Activated T-cell treated with anti-CD3 and anti-CD28 coated beads, Interleukin-2, amount 50 U/mL, for 72 hours (primary cell): ENCODE measurements around the gene LCP1. TPM values are rescaled to one million over a fixed set of nuclear protein-coding genes. Genes with fewer than 3 reads are reported as not detected.

ENCODE experiments used
- ATAC-seq, 2 donors: fragments of 150-1000 bp; cut with Tn5 transposase; replicated peaks in 1 of 2; 2 replicates each; pipeline ENCODE4 v1.10.0; 2021; ENCODE audit warnings: moderate library complexity in 2 of 2, mild to moderate bottlenecking in 1 of 2
- DNase-seq, 2 donors: peaks; one replicate each; pipeline ENCODE4 v3.0.0; 2021 to 2022; ENCODE audit warnings: mixed read lengths in 1 of 2
- H3K27ac Mint-ChIP-seq: one replicate; pipeline ENCODE4 v1.8.0; 2022; ENCODE audit warnings: mild to moderate bottlenecking, moderate library complexity, mixed read lengths
- H3K27me3 Mint-ChIP-seq: one replicate; pipeline ENCODE4 v1.8.0; 2022; ENCODE audit warnings: low read depth, mixed read lengths
- H3K36me3 Mint-ChIP-seq, 2 donors: one replicate each; pipeline ENCODE4 v1.8.0; 2022; ENCODE audit warnings: mixed read lengths in 2 of 2, mild to moderate bottlenecking in 1 of 2; ENCODE audit not compliant: insufficient read depth in 2 of 2
- H3K4me1 Mint-ChIP-seq: one replicate; pipeline ENCODE4 v1.8.0; 2022; ENCODE audit warnings: low read depth, mixed read lengths
- H3K4me3 Mint-ChIP-seq, 2 donors: one replicate each; pipeline ENCODE4 v1.8.0; 2022; ENCODE audit warnings: mild to moderate bottlenecking in 2 of 2, mixed read lengths in 2 of 2, moderate library complexity in 2 of 2
- H3K9me3 Mint-ChIP-seq, 2 donors: one replicate each; pipeline ENCODE4 v1.8.0; 2022; ENCODE audit warnings: mixed read lengths in 2 of 2
- total RNA-seq, 2 donors: library from RNA; stranded (reverse); gene quantifications; one replicate each; pipeline ENCODE4 v1.2.3, GENCODE V29; 2022

LCP1 gene
- total RNA-seq, 2 donors from 2014 or later: 834 to 955 TPM

DNA sequence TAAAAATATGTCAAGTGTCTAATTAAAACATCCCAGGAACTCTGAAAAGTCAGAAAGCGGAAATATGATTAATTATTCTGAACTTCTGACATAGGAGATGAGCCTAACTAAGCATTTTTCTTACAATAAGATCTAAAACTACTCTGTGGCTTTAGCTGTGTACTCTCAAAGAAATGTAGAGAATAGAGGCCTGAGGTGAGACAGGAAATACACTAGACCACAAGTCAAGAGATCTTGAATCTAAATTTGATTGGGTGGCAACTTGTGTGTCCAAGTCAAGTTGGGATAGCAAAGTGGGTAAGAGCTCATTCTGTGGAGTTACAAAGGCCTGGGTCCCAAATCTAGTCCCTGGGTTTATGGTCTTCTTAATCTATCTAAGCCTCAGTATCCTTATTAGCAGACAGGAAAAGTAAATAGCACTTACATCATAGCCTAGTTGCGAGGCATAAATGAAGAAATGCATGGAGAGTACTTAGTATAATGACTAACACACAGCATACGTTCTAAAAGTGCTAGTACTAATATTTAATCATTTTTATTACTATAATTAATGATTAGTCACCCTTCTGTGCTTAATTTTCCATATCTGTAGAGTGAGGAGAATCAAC, 20.3 kb upstream of the LCP1 start:
- peak overlapping the region in 1 of 2 donors; percentile 37 for H3K4me3 Mint-ChIP-seq
- DNase-seq (no peak), ATAC-seq (peak; percentile 62 to 72)
- peak overlapping the region; percentile 41 for H3K27ac Mint-ChIP-seq
- H3K9me3 Mint-ChIP-seq: no peaks in the 10 kb centered on the region
- H3K36me3 Mint-ChIP-seq: no peaks in the 10 kb centered on the region
- peaks cover 49% of the 10 kb centered on the region for H3K4me1 Mint-ChIP-seq
- no peaks in the 10 kb centered on the region for H3K27me3 Mint-ChIP-seq

DNA sequence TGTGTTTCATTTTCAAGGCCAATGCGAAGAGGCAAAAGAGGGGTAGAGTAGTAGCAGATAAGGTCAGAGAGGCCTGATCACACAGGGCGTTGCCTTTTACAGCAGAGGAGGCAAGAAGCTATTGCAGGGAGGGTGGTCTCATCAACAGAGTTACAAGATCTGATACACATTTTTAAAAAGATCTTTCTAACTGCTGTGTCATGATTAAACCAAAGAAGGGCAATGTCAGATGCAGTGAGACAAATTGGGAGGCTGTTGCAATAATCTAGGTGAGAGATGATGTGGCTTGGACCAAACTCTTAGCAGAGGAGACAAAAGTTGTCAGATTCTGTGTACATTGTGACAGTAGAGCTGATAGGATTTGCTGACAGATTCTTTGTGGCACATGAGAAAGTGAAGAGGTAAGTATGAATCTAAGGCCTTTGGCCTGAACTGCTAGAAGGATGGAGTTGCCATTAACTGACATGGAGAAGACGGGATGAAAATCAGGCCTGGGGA, 16.8 kb upstream of the LCP1 start:
- H3K27me3 Mint-ChIP-seq: no peaks in the 10 kb centered on the region
- H3K4me1 Mint-ChIP-seq: peaks cover 36% of the 10 kb centered on the region
- H3K27ac Mint-ChIP-seq: no peak overlapping the region
- H3K9me3 Mint-ChIP-seq: no peaks in the 10 kb centered on the region
- ATAC-seq (peak in 1 of 2 donors; percentile 52), DNase-seq (no peak)
- peaks cover 0 to 1% of the 10 kb centered on the region in 2 donors for H3K36me3 Mint-ChIP-seq
- H3K4me3 Mint-ChIP-seq: no peak overlapping the region

DNA sequence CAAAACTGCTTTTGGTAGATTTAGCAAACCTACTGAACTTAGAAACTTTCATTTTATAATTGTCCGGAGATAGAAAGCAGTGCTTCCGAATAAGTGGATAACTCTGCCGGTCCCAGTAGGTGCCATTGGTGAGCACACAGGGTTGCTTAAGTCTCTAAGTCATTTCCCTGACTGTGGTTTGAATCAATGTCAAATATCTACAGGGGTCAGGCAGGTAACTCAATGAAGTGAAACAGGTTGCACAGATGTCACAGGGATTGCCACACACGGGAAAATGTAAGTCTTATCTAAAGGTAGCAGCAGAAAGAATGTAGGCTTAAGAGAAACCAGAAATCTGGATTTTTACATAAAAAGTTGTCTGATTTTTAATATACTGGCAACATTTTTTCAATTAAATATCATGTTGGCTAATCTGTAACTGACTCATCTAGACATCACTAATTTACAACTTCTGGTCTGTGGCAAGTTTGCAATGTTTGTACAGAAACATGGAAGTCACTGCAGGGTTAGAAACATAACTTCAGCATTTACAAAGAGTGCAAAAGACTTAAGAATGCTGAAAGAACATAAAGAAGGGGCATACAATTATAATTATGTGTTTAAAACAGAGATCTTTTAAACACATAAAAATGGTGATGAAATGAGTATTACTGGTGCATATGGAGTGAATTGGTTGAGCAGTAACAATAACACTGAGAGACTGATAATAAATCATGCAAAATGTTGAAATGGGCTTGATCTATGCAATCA, 15.5 kb upstream of the LCP1 start:
- H3K27ac Mint-ChIP-seq: no peak overlapping the region
- ATAC-seq (peak in 1 of 2 donors; percentile 35), DNase-seq (no peak)
- H3K9me3 Mint-ChIP-seq: no peaks in the 10 kb centered on the region
- no peaks in the 10 kb centered on the region for H3K27me3 Mint-ChIP-seq
- no peak overlapping the region for H3K4me3 Mint-ChIP-seq
- H3K4me1 Mint-ChIP-seq: peaks cover 23% of the 10 kb centered on the region
- H3K36me3 Mint-ChIP-seq: peaks cover 0 to 1% of the 10 kb centered on the region in 2 donors

DNA sequence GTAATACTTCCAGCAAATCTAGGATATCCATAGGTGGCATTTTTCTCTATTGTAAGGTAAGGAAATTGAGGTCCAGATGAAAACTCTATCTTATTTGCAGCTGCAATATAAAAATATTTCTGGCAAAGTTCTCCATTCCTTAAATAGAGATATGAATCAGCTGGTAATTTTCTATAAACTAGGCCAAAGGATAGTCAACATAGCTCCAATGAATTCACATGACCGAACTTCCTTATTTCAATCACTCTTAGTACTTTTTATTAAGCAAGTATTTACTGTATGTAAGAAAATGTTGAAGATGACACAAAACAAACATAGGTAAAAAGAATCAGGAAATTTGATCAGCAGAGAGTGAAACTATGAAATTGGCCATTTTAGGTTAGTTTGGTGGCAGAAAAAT, 13.0 kb upstream of the LCP1 start:
- no peak for DNase-seq
- no peaks in the 10 kb centered on the region for H3K9me3 Mint-ChIP-seq
- no peak overlapping the region for H3K4me3 Mint-ChIP-seq
- no peak overlapping the region for H3K27ac Mint-ChIP-seq
- H3K4me1 Mint-ChIP-seq: peaks cover 7% of the 10 kb centered on the region
- no peaks in the 10 kb centered on the region for H3K27me3 Mint-ChIP-seq
- no peak for ATAC-seq
- peaks cover 0 to 1% of the 10 kb centered on the region in 2 donors for H3K36me3 Mint-ChIP-seq

DNA sequence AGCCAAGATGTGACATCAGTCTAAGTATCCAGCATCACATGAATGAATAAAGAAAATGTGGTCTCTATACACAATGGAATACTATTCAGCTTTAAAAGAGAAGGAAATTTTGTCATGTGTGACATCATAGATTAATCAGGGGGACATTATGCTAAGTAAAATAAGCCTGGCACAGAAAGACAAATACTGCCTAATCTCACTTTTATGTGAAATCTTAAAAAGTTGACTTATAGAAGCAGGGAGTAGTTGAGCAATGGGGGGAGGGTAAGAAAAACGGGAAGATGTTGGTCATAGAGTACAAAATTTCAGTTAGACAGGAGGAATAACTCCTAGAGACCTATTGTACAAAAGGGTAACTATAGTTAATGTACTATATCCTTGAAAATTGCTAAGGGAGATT, 10.4 kb upstream of the LCP1 start:
- no peak overlapping the region for H3K27ac Mint-ChIP-seq
- H3K36me3 Mint-ChIP-seq: peaks cover 0 to 1% of the 10 kb centered on the region in 2 donors
- no peak for ATAC-seq
- H3K4me3 Mint-ChIP-seq: no peak overlapping the region
- no peaks in the 10 kb centered on the region for H3K9me3 Mint-ChIP-seq
- no peak for DNase-seq
- H3K27me3 Mint-ChIP-seq: no peaks in the 10 kb centered on the region
- no peaks in the 10 kb centered on the region for H3K4me1 Mint-ChIP-seq

- H3K27ac Mint-ChIP-seq: no peak overlapping the region
- H3K9me3 Mint-ChIP-seq: no peaks in the 10 kb centered on the region
- H3K36me3 Mint-ChIP-seq: peaks cover 0 to 7% of the 10 kb centered on the region in 2 donors
- H3K27me3 Mint-ChIP-seq: no peaks in the 10 kb centered on the region
- peaks cover 33% of the 10 kb centered on the region for H3K4me1 Mint-ChIP-seq
- H3K4me3 Mint-ChIP-seq: no peak overlapping the region
- ATAC-seq (no peak), DNase-seq (no peak)
These were observed 3.7 kb upstream of the LCP1 start for GRCh38 chr13:46185634-46186033.

DNA sequence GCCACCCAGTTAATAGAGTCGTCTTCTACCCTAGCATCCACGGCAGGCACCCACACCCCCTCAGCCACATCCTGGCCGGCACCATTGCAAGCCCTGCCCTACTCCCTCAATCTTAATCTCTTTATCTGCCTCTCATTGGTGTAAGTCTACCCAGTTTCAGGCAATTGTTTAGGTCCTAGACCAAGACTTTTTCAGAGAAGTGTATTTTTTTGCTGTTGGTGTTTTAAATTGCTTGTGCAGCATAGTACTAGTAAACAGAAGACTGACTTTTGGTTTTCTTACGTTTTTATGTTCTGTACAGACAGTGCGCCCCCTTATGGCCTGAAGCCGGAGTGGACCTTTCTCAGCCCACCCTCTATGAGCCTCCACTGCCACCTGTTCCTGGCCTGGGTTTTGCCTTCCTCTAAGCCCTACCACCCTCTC, 2.3 kb upstream of the LCP1 start:
- DNase-seq (peak; percentile 80 to 84), ATAC-seq (peak; percentile 61 to 67)
- H3K9me3 Mint-ChIP-seq: no peaks in the 10 kb centered on the region
- H3K4me1 Mint-ChIP-seq: peaks cover 33% of the 10 kb centered on the region
- peak overlapping the region; percentile 93 for H3K27ac Mint-ChIP-seq
- no peaks in the 10 kb centered on the region for H3K27me3 Mint-ChIP-seq
- H3K36me3 Mint-ChIP-seq: peaks cover 9 to 16% of the 10 kb centered on the region in 2 donors
- peak overlapping the region; percentile 91 to 97 for H3K4me3 Mint-ChIP-seq

DNA sequence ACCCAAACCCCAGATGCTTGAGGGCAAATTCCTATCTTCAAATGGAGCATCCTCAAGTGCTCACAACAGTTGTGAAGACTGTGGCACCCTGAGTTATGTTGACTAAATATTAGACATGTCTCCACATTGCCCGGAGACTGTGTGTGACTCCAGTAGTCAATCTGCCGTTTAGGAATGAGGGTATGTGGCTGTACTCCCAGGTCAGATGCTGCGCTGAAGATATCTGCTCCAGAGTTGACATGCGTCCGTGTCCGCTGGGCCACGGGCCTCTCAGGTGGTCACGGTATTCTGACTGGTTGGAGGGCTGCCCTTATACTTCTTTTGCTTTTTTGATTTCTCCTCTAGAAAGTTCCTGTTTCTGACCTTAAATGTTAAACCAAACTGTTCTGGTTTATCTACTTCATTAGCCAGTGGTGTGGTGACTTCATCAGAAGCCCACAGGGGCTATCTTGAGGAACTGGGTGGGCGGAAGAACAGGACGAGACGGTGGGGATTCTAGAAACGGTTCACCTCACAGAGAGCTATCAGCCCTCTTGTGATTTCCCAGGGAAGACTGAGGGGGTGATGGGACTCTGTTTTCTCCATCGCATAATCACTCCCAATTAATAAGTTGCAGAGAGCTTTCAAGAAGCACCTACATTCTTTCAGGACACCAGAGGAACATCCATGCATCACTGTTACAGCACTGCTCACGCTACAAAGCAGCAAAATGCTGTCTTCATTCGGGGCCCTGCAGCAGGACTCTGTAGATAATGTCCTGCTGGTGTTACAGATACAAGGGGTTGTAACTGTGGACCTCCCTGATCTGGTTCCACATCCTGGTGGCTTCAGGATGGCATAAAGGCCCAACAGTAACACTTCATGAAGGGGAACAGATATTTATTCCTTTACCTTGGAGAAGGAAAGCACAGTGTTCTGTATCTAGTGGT, 1.3 kb upstream of the LCP1 start:
- Mint-ChIP-seq H3K27me3 (no peaks in the 10 kb centered on the region), H3K4me3 (peak overlapping the region; percentile 91 to 97), H3K36me3 (peaks cover 11 to 24% of the 10 kb centered on the region in 2 donors), H3K9me3 (no peaks in the 10 kb centered on the region), H3K4me1 (peaks cover 37% of the 10 kb centered on the region), H3K27ac (peak overlapping the region; percentile 93)
- ATAC-seq (no peak), DNase-seq (no peak)

- Mint-ChIP-seq H3K27ac (peak overlapping the region; percentile 93), H3K27me3 (no peaks in the 10 kb centered on the region), H3K36me3 (peaks cover 16 to 32% of the 10 kb centered on the region in 2 donors), H3K4me3 (peak overlapping the region; percentile 91 to 97), H3K9me3 (no peaks in the 10 kb centered on the region), H3K4me1 (peaks cover 45% of the 10 kb centered on the region)
- no peak for ATAC-seq
- DNase-seq: no peak
These were observed 507 bp upstream of the LCP1 start for GRCh38 chr13:46182491-46182877.

- DNase-seq (no peak), ATAC-seq (no peak)
- H3K27me3 Mint-ChIP-seq: no peaks in the 10 kb centered on the region
- H3K4me3 Mint-ChIP-seq: peak overlapping the region; percentile 91 to 97
- H3K4me1 Mint-ChIP-seq: peaks cover 56% of the 10 kb centered on the region
- peak overlapping the region; percentile 93 for H3K27ac Mint-ChIP-seq
- no peaks in the 10 kb centered on the region for H3K9me3 Mint-ChIP-seq
- peaks cover 21 to 41% of the 10 kb centered on the region in 2 donors for H3K36me3 Mint-ChIP-seq
These were observed 569 bp downstream of the LCP1 start for GRCh38 chr13:46181377-46181839.

GRCh38 chr13:46179969-46180763, 1.8 kb downstream of the LCP1 start:
- DNase-seq: no peak
- H3K4me3 Mint-ChIP-seq: peak overlapping the region; percentile 91 to 97
- ATAC-seq: no peak
- H3K27ac Mint-ChIP-seq: peak overlapping the region; percentile 93
- H3K9me3 Mint-ChIP-seq: no peaks in the 10 kb centered on the region
- peaks cover 66% of the 10 kb centered on the region for H3K4me1 Mint-ChIP-seq
- no peaks in the 10 kb centered on the region for H3K27me3 Mint-ChIP-seq
- H3K36me3 Mint-ChIP-seq: peaks cover 21 to 41% of the 10 kb centered on the region in 2 donors

- Mint-ChIP-seq H3K27ac (peak overlapping the region; percentile 98), H3K36me3 (peaks cover 21 to 44% of the 10 kb centered on the region in 2 donors), H3K9me3 (no peaks in the 10 kb centered on the region), H3K4me1 (peaks cover 66% of the 10 kb centered on the region), H3K4me3 (peak overlapping the region; percentile 91 to 97), H3K27me3 (no peaks in the 10 kb centered on the region)
- ATAC-seq (peak in 1 of 2 donors; percentile 24), DNase-seq (peak; percentile 82 to 84)
These were observed 2.5 kb downstream of the LCP1 start for GRCh38 chr13:46179491-46179908.
